Limb (tissue), 2 donors: Measurements from ENCODE around the gene SP8.

Source experiments
- DNase-seq, 2 donors: peaks; one replicate each; pipeline ENCODE4 v3.0.0-alpha.2; 2016; ENCODE audit errors: extremely low spot score in 2 of 2

The SP8 gene

GRCh38 chr7:20794676-20795075, 8.0 kb upstream of the SP8 start:
- DNase-seq: no peak

- no peak for DNase-seq
These were observed 7.2 kb upstream of the SP8 start for GRCh38 chr7:20793694-20794394.

GRCh38 chr7:20793248-20793647, 6.6 kb upstream of the SP8 start:
- DNase-seq: no peak

- DNase-seq: no peak
These were observed 5.1 kb upstream of the SP8 start for GRCh38 chr7:20791538-20792434.

GRCh38 chr7:20790375-20790774, 3.7 kb upstream of the SP8 start:
- DNase-seq: no peak

GRCh38 chr7:20788420-20788990, 1.8 kb upstream of the SP8 start:
- no peak for DNase-seq

- DNase-seq: no peak
These were observed 1.2 kb upstream of the SP8 start for GRCh38 chr7:20787660-20788419.

- DNase-seq: no peak
These were observed 286 bp downstream of the SP8 start for GRCh38 chr7:20786421-20786778.

- DNase-seq: no peak
These were observed 655 bp downstream of the SP8 start for GRCh38 chr7:20786049-20786412.

GRCh38 chr7:20785157-20786048, 1.3 kb downstream of the SP8 start:
- DNase-seq: peak in 1 of 2 donors; percentile 59

- DNase-seq: peak in 1 of 2 donors; percentile 64
These were observed 2.1 kb downstream of the SP8 start for GRCh38 chr7:20784388-20785156.

- peak in 1 of 2 donors; percentile 74 for DNase-seq
These were observed 2.8 kb downstream of the SP8 start for GRCh38 chr7:20783700-20784387.

GRCh38 chr7:20783125-20783699, 3.5 kb downstream of the SP8 start:
- DNase-seq: no peak

- DNase-seq: no peak
These were observed 7.6 kb downstream of the SP8 start for GRCh38 chr7:20779041-20779440.

GRCh38 chr7:20778063-20778721, 8.5 kb downstream of the SP8 start:
- peak in 1 of 2 donors; percentile 87 for DNase-seq

- no peak for DNase-seq
These were observed 9.2 kb downstream of the SP8 start for GRCh38 chr7:20777377-20778062.

- DNase-seq: no peak
These were observed 9.7 kb downstream of the SP8 start for GRCh38 chr7:20776942-20777341.
